Fibroblast of lung (primary cell): ENCODE data around the gene ROBO4. TPM values are rescaled to one million over a fixed set of nuclear protein-coding genes. Genes with fewer than 3 reads are reported as not detected.

Source experiments
- DNase-seq, 2 donors: peaks; one replicate each; pipeline versions ENCODE4 v3.0.0 to v3.0.0-alpha.2; 2010; ENCODE audit warnings: low read depth in 2 of 2
- H2AFZ ChIP-seq: 2 replicates; pipeline ENCODE4 v1.5.1; 2012; ENCODE audit warnings: low read length, control low read depth, inconsistent platforms
- H3K27ac ChIP-seq: 2 replicates; pipeline ENCODE4 v1.5.1; 2011; ENCODE audit warnings: low read length, control low read depth; ENCODE audit not compliant: insufficient read depth
- H3K27me3 ChIP-seq: 2 replicates; pipeline ENCODE4 v1.5.1; 2011; ENCODE audit warnings: mild to moderate bottlenecking, low read length; ENCODE audit not compliant: control insufficient read depth, insufficient read depth
- H3K36me3 ChIP-seq: 2 replicates; pipeline ENCODE4 v1.5.1; 2011; ENCODE audit warnings: low read length; ENCODE audit not compliant: control insufficient read depth, insufficient read depth
- H3K4me1 ChIP-seq: 2 replicates; pipeline ENCODE4 v1.5.1; 2011; ENCODE audit warnings: low read length; ENCODE audit not compliant: control insufficient read depth, insufficient read depth; ENCODE audit errors: extremely low read depth
- H3K4me2 ChIP-seq: 2 replicates; pipeline ENCODE4 v1.5.1; 2011; ENCODE audit warnings: low read length, control low read depth; ENCODE audit not compliant: insufficient read depth; ENCODE audit errors: extremely low read depth
- H3K4me3 ChIP-seq, 4 experiments: fragments of 200-600 bp in 1 of 4; sonication (generic) in 1 of 4; replicated peaks in 1 of 4; 2 replicates each; pipeline ENCODE4 v1.5.1; 2011 to 2016; ENCODE audit warnings: low read length in 4 of 4, low read depth in 3 of 4, mild to moderate bottlenecking in 3 of 4, control low read depth in 2 of 4, inconsistent platforms in 1 of 4, mixed read lengths in 1 of 4; ENCODE audit not compliant: insufficient read depth in 1 of 4; ENCODE audit errors: control extremely low read depth in 1 of 4
- H3K79me2 ChIP-seq: 2 replicates; pipeline ENCODE4 v1.5.1; 2012; ENCODE audit warnings: mild to moderate bottlenecking, low read length, inconsistent platforms; ENCODE audit not compliant: control insufficient read depth, insufficient read depth
- H3K9ac ChIP-seq: 2 replicates; pipeline ENCODE4 v1.5.1; 2011; ENCODE audit warnings: mild to moderate bottlenecking, low read length, control low read depth; ENCODE audit not compliant: insufficient read depth
- H3K9me3 ChIP-seq: 2 replicates; pipeline ENCODE4 v1.5.1; 2012; ENCODE audit warnings: low read depth, low read length; ENCODE audit not compliant: control insufficient read depth, insufficient read depth
- H4K20me1 ChIP-seq: 2 replicates; pipeline ENCODE4 v1.5.1; 2011; ENCODE audit warnings: low read length; ENCODE audit not compliant: control insufficient read depth, insufficient read depth; ENCODE audit errors: extremely low read depth
- EZH2 ChIP-seq: IDR thresholded peaks from 2 replicates; pipeline ENCODE4 v1.5.1; 2012; ENCODE audit warnings: low read length, control low read depth, mild to moderate bottlenecking; ENCODE audit errors: missing control alignments
- polyA plus RNA-seq, 2 donors: library from polyadenylated mRNA; depleted of rRNA in 1 of 2; stranded (reverse) in 1 of 2; unstranded in 1 of 2; fragments of >200 nt; gene quantifications; 2 replicates each; pipeline ENCODE4 v1.2.1, GENCODE V29; 2011 to 2012; ENCODE audit warnings: missing spikeins in 1 of 2
- total RNA-seq: library from RNA; depleted of rRNA; stranded (reverse); fragments of >200 nt; gene quantifications from 2 replicates; pipeline ENCODE4 v1.2.1, GENCODE V29; 2014
- TF ChIP-seq, protein P1 (sequence below), 2 donors: IDR thresholded peaks in 1 of 2; conservative IDR thresholded peaks in 1 of 2; 1 replicate in 1 of 2; 2 replicates in 1 of 2; pipeline ENCODE4 v1.5.1; 2011 to 2012; ENCODE audit warnings: low read length in 2 of 2, control low read depth in 1 of 2, inconsistent platforms in 1 of 2, low read depth in 1 of 2, mild to moderate bottlenecking in 1 of 2

ROBO4 gene
- total and polyA plus RNA-seq, 2 donors (not counting 1 experiment from before 2014, with no cell fraction given): 0.45 to 0.66 TPM

GRCh38 chr11:124843616-124843910, 54.1 kb downstream of the ROBO4 start:
- no peak overlapping the region for H3K4me3 ChIP-seq
- peaks cover 2% of the 10 kb centered on the region for H3K4me1 ChIP-seq
- H3K9ac ChIP-seq: no peak overlapping the region
- no peak overlapping the region for H3K4me2 ChIP-seq
- H2AFZ ChIP-seq: no peak overlapping the region
- peaks cover 86% of the 10 kb centered on the region for H3K27me3 ChIP-seq
- H3K79me2 ChIP-seq: no peaks in the 10 kb centered on the region
- no peaks in the 10 kb centered on the region for H3K36me3 ChIP-seq
- H3K9me3 ChIP-seq: no peaks in the 10 kb centered on the region
- H3K27ac ChIP-seq: no peak overlapping the region
- TF ChIP-seq, protein P1, sequence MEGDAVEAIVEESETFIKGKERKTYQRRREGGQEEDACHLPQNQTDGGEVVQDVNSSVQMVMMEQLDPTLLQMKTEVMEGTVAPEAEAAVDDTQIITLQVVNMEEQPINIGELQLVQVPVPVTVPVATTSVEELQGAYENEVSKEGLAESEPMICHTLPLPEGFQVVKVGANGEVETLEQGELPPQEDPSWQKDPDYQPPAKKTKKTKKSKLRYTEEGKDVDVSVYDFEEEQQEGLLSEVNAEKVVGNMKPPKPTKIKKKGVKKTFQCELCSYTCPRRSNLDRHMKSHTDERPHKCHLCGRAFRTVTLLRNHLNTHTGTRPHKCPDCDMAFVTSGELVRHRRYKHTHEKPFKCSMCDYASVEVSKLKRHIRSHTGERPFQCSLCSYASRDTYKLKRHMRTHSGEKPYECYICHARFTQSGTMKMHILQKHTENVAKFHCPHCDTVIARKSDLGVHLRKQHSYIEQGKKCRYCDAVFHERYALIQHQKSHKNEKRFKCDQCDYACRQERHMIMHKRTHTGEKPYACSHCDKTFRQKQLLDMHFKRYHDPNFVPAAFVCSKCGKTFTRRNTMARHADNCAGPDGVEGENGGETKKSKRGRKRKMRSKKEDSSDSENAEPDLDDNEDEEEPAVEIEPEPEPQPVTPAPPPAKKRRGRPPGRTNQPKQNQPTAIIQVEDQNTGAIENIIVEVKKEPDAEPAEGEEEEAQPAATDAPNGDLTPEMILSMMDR (conservative IDR thresholded peaks at IDR 0.05 in 1 of 2, IDR thresholded peaks at IDR 0.05 in 1 of 2; ENCODE audit: low read depth in 1 of 2, low read length in 2 of 2): no peak
- peak; percentile 94 for TF ChIP-seq EZH2
- no peak for DNase-seq
- H4K20me1 ChIP-seq: no peaks in the 10 kb centered on the region

DNA sequence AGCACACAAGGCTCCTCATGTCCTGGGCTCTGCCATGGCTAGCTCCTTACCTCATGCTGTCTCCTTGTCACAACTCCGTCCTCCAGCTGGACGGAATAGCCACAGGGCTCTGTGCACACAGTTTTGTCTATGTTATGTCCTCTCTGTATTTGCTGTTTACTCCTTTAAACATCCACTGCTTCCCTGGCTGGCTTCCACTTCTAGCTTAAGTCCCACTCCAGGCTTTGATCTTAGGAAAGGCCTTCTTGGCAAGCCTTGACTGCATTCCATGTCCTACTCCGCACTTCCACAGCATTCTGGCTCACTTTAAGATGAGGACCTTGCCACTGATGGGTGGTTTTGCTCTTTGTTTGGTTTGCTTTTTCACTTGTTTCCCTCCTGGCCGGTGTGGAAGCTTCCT, 55.4 kb downstream of the ROBO4 start:
- Histone ChIP-seq H3K79me2 (no peaks in the 10 kb centered on the region), H3K4me2 (no peak overlapping the region), H2AFZ (no peak overlapping the region), H3K27me3 (peaks cover 77% of the 10 kb centered on the region), H3K4me1 (peaks cover 2% of the 10 kb centered on the region), H4K20me1 (no peaks in the 10 kb centered on the region), H3K4me3 (no peak overlapping the region), H3K36me3 (no peaks in the 10 kb centered on the region), H3K9ac (no peak overlapping the region), H3K27ac (no peak overlapping the region), H3K9me3 (no peaks in the 10 kb centered on the region)
- peak; percentile 59 for TF ChIP-seq EZH2
- TF ChIP-seq, protein P1 (conservative IDR thresholded peaks at IDR 0.05 in 1 of 2, IDR thresholded peaks at IDR 0.05 in 1 of 2; ENCODE audit: low read depth in 1 of 2, low read length in 2 of 2): no peak
- no peak for DNase-seq

DNA sequence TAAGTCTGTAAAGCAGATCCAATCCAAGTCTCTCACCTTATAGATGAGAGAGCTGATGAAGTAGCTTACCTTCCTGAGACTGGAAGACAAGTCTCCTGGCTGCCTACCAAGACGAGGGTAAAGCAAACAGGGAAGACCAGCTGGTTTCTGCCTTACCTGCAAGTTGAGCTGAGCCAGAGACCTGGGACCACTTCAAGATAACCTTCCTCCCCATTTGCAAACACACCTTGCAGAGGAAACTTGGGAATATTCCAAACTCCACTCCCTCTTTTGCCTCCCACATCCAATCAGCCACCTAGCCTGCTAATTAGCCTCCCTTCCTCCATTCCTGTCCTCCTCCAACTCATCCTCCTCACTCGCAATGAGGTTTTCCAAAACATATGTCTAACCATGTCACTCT, 55.8 kb downstream of the ROBO4 start:
- H3K9me3 ChIP-seq: no peaks in the 10 kb centered on the region
- H3K4me1 ChIP-seq: peaks cover 4% of the 10 kb centered on the region
- H2AFZ ChIP-seq: no peak overlapping the region
- DNase-seq: no peak
- no peaks in the 10 kb centered on the region for H3K79me2 ChIP-seq
- TF ChIP-seq EZH2: no peak
- TF ChIP-seq, protein P1 (conservative IDR thresholded peaks at IDR 0.05 in 1 of 2, IDR thresholded peaks at IDR 0.05 in 1 of 2; ENCODE audit: low read depth in 1 of 2, low read length in 2 of 2): no peak
- H3K4me3 ChIP-seq: no peak overlapping the region
- no peaks in the 10 kb centered on the region for H3K36me3 ChIP-seq
- no peak overlapping the region for H3K27ac ChIP-seq
- peaks cover 74% of the 10 kb centered on the region for H3K27me3 ChIP-seq
- no peaks in the 10 kb centered on the region for H4K20me1 ChIP-seq
- H3K4me2 ChIP-seq: no peak overlapping the region
- H3K9ac ChIP-seq: no peak overlapping the region
